Measurements from ENCODE around the gene CFAP73.

The CFAP73 gene

GRCh38 chr12:113142173-113142885 lies 7.2 kb upstream of the CFAP73 start:
- no peak for DNase-seq (ENCODE audit: low spot score)

DNA sequence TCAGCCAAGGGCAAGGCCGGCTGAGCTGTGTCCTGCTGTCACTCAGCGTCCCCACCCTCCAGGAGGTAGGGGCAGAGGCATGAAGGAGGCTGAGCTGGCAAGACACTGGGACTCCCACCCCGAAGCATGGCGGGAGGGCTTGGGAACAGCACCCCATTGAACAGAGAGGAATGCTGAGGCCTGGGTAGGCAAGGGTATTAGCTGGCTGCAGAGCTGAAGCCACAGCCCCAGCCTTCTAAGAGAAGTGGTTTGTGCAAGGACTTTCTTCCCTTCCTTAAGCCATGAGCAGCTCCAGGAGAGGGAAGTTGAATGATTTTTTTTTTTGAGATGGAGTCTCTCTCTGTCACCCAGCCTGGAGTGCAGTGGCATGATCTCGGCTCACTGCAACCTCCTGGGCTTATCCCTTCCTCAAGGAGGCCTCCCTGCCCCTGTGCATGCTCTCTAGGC lies 6.6 kb upstream of the CFAP73 start:
- DNase-seq (ENCODE audit: low spot score): no peak

- no peak for DNase-seq (ENCODE audit: low spot score)
Measured at GRCh38 chr12:113143959-113144358, 5.6 kb upstream of the CFAP73 start.

GRCh38 chr12:113144806-113145205 lies 4.7 kb upstream of the CFAP73 start:
- no peak for DNase-seq (ENCODE audit: low spot score)

- DNase-seq (ENCODE audit: low spot score): no peak
Measured at GRCh38 chr12:113145720-113146551, 3.6 kb upstream of the CFAP73 start.

- DNase-seq (ENCODE audit: low spot score): no peak
Measured at GRCh38 chr12:113146999-113147398, 2.5 kb upstream of the CFAP73 start.

DNA sequence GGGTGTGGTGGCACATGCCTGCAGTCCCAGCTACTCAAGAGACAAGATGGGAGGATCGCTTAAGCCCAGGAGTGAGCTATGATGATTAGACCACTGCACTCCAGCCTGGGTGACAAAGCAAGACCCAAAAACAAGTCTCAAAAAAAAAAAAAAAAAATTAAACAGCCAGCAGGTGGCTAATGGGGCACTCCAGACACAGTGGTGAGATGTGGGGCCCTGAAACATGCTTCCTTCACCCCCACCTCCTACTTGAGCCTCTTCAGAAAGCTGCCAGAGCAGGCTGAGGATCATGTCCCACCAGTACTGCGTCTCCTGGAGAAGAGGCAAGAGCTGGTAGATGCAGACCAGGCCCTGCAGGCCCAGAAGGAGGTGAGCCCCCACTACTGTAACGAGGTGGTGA lies 2.1 kb downstream of the CFAP73 start:
- no peak for DNase-seq (ENCODE audit: low spot score)

DNA sequence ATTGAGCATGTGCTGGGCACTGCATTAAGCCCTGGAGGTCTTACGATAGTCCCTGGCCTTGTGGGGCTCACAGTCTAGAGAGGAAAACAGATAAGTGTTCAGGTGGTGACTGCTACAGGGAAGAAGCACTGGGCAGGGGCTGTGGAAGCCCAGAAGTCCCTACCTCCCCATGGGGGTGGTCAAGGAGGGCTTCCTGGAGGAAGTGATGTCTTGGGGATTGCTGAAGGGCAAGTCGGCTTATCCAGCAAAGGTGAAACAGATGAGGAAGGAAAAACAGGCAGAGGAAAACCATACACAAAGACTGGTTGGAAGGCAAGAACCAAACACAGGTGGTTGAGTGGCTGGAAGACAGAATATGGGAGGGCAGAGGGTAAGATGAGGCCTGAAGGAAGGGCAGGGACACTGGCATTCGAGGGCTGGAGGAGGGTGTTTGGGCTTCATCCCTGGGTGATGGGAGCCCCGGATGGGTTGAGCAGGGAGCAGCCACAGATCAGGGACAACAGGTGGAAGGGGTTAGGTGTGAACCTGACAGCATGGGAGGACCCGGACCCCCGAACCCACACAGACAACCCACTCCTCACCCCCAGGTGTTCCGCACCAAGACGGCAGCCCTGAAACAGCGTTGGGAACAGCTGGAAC lies 2.8 kb downstream of the CFAP73 start:
- DNase-seq (ENCODE audit: low spot score): no peak

DNA sequence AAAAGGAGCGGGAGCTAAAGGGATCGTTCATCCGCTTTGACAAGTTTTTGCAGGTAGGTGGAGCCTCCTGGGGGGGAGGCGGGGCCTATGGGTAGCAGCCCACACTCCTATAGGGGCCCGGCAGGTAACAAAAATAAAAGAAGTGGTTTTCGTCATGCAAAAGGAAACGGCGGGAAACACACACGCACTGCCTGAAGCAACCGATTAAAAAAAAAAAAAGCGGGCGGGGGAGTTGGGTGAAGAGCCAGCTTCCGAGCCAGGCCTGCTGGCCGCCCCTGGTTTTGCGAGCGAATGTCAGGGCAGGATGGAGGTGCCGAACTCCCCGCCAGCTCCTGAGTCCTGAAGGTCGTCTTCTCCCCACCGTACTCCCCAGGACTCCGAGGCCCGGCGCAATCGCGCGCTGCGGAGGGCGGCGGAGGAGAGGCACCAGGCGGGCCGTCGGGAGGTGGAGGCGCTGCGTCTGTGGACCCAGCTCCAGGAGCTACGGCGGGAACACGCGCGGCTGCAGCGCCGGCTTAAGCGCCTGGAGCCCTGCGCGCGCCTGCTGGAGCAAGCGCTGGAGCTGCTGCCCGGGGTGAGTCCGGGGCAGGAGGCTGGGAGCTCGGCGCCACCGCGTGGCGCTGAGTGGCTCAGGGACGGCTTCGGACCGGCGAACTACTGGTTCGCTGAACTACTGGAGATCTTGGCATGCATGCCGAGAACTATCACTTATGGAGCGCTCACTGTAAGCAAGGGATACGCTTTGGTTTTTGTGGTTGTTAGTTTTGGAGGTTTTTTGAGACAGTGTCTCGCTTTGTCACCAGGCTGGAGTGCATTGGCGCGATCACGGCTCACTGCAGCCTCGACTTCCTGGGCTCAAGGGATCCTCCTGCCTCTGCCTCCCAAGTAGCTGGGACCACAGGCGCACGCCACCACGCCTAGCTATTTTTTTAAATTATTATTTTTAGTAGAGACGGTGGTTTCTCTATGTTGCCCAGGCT lies 3.6 kb downstream of the CFAP73 start:
- DNase-seq (ENCODE audit: low spot score): peak; percentile 92

GRCh38 chr12:113154351-113154973 lies 4.9 kb downstream of the CFAP73 start:
- no peak for DNase-seq (ENCODE audit: low spot score)

GRCh38 chr12:113155060-113155459 lies 5.5 kb downstream of the CFAP73 start:
- DNase-seq (ENCODE audit: low spot score): no peak

GRCh38 chr12:113155646-113156045 lies 6.1 kb downstream of the CFAP73 start:
- no peak for DNase-seq (ENCODE audit: low spot score)

DNA sequence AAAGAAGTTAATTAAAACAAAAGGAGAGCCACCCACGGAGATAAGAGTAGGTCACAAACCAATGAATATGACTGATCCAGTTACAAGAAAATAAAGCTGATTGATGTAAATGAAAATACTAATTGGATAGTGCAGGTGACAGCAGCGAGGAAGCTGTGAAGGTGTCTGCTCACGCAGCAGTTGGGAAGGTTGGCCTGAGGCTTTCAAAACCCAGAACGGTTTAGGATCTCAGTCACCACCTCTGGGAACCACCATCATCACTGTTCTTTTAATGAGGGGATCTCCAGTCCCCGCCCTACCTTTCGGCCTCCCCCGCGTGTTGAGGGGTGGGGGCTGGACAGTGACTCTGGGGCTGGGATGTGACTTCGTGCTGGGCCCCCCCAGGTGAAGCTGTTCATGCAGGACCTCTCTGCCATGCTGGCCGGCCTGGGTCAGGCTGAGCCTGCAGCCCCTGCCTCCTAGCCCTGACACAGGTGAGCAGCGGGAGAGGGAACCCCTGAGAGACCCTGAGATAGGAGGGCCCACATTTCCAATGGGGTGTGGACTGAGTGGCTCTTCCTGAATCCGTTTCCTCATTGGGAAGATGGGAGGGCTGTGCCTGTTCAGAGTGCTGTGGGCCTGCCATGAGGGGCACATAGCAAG lies 7.8 kb downstream of the CFAP73 start:
- no peak for DNase-seq (ENCODE audit: low spot score)

GRCh38 chr12:113158439-113159203 lies 9.1 kb downstream of the CFAP73 start:
- DNase-seq (ENCODE audit: low spot score): no peak

- DNase-seq (ENCODE audit: low spot score): no peak
Measured at GRCh38 chr12:113159937-113160336, 10.4 kb downstream of the CFAP73 start.

DNA sequence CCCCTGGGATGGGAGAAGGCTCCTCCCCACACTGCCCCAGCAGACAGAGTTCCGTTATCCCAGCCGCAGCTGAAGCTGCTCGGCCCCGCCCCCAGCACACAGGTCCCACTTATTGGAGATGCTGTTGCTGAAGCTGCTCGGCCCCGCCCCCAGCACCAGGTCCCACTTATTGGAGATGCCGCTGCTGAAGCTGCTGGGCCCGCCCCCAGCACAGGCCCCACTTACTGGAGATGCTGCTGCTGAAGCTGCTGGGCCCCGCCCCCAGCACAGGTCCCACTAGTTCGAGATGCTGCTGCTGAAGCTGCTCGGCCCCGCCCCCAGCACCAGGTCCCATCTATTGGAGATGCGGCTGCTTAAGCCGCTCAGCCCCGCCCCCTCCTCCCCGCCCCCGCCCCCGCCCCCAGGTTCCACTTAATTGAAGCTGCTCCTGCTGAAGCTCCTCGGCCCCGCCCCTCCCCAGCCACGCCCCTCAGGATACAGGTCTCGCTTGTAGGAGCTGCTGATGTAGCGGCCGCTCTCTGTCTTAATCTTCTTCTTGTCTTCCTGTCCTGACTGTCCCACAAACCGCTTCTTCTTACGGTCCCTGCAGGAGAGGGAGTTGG lies 12.0 kb downstream of the CFAP73 start:
- no peak for DNase-seq (ENCODE audit: low spot score)

- DNase-seq (ENCODE audit: low spot score): no peak
Measured at GRCh38 chr12:113162102-113163029, 12.8 kb downstream of the CFAP73 start.

DNA sequence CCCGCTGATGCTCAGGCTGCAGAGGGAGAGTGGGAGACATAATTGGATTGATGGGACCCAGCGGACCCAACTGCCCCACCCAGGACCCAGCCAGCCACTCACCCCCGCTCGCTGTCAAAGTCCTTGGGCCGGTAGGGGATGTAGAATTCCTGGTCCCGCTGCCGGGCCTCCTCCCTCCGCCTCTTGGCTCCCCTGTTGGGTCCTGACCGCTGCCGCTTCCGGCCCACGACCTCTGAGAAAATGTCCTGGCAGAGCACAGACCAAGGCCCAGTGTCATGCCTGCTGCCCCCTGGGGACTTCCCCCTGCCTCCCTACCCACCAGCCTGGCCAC lies 13.5 kb downstream of the CFAP73 start:
- no peak for DNase-seq (ENCODE audit: low spot score)

GRCh38 chr12:113164014-113164413 lies 14.5 kb downstream of the CFAP73 start:
- DNase-seq (ENCODE audit: low spot score): no peak

Data from GM03348 (cell line).